B cell (primary cell): Measurements from ENCODE around the gene ACBD4.

Experiments
- CTCF ChIP-seq: fragments of 200-600 bp; IDR thresholded peaks from one replicate; pipeline ENCODE4 v1.8.0; 2022; ENCODE audit warnings: antibody characterized with exemption, mild to moderate bottlenecking
- EZH2 ChIP-seq: IDR thresholded peaks from 2 replicates; pipeline ENCODE4 v1.6.1; 2012; ENCODE audit warnings: borderline replicate concordance, low read depth, mild to moderate bottlenecking, moderate library complexity, low read length; ENCODE audit not compliant: insufficient read depth, poor library complexity, severe bottlenecking

- TF ChIP-seq CTCF (no peak), EZH2 (no peak)
Observed at GRCh38 chr17:45143767-45144198, 8.3 kb downstream of the ACBD4 start.
